H9 (cell line): ENCODE results near the gene COL4A1. TPM values are rescaled to one million over a fixed set of nuclear protein-coding genes. Genes with fewer than 3 reads are reported as not detected.

Experiments
- DNase-seq: peaks from one replicate; pipeline ENCODE4 v3.0.0-alpha.2; 2017
- H2AFZ ChIP-seq: one replicate; pipeline ENCODE4 v1.6.1; 2013; ENCODE audit warnings: mild to moderate bottlenecking, low read length, control low read depth, moderate library complexity
- H2AK5ac ChIP-seq: 2 replicates; pipeline ENCODE4 v1.6.1; 2013; ENCODE audit warnings: low read length, control low read depth, mixed read lengths; ENCODE audit not compliant: insufficient read length
- H2BK120ac ChIP-seq: one replicate; pipeline ENCODE4 v1.6.1; 2013; ENCODE audit warnings: low read depth, mild to moderate bottlenecking, low read length, control low read depth, inconsistent platforms; ENCODE audit not compliant: poor library complexity, severe bottlenecking
- H2BK12ac ChIP-seq: 2 replicates; pipeline ENCODE4 v1.6.1; 2013; ENCODE audit warnings: low read length, control low read depth, mixed read lengths, low read depth; ENCODE audit not compliant: insufficient read length
- H2BK15ac ChIP-seq: 2 replicates; pipeline ENCODE4 v1.6.1; 2013; ENCODE audit warnings: low read depth, low read length, control low read depth
- H2BK20ac ChIP-seq: one replicate; pipeline ENCODE4 v1.6.1; 2013; ENCODE audit warnings: low read depth, mild to moderate bottlenecking, low read length, control low read depth, inconsistent platforms; ENCODE audit not compliant: poor library complexity, severe bottlenecking
- H2BK5ac ChIP-seq: 2 replicates; pipeline ENCODE4 v1.6.1; 2013; ENCODE audit warnings: low read length, control low read depth, mixed read lengths; ENCODE audit not compliant: insufficient read length
- H3K14ac ChIP-seq: 2 replicates; pipeline ENCODE4 v1.6.1; 2013; ENCODE audit warnings: low read length, control low read depth; ENCODE audit not compliant: insufficient read depth
- H3K18ac ChIP-seq: 2 replicates; pipeline ENCODE4 v1.6.1; 2013; ENCODE audit warnings: low read depth, mild to moderate bottlenecking, mixed read lengths, low read length, control low read depth; ENCODE audit not compliant: insufficient read length
- H3K23ac ChIP-seq: 2 replicates; pipeline ENCODE4 v1.6.1; 2013; ENCODE audit warnings: low read length, control low read depth, mixed read lengths, low read depth; ENCODE audit not compliant: insufficient read length
- H3K23me2 ChIP-seq: 2 replicates; pipeline ENCODE4 v1.6.1; 2013; ENCODE audit warnings: low read depth, mild to moderate bottlenecking, mixed read lengths, low read length, control low read depth; ENCODE audit not compliant: insufficient read length, poor library complexity, severe bottlenecking
- H3K27ac ChIP-seq: 2 replicates; pipeline ENCODE4 v1.5.1; 2013; ENCODE audit warnings: low read length, control low read depth, mixed read lengths, low read depth; ENCODE audit not compliant: insufficient read length
- H3K27me3 ChIP-seq: 2 replicates; pipeline ENCODE4 v1.6.1; 2013; ENCODE audit warnings: low read length, control low read depth, inconsistent platforms; ENCODE audit not compliant: insufficient read depth
- H3K4ac ChIP-seq: 2 replicates; pipeline ENCODE4 v1.6.1; 2013; ENCODE audit warnings: low read depth, mild to moderate bottlenecking, control low read depth, inconsistent platforms, low read length, moderate library complexity
- H3K4me1 ChIP-seq: 2 replicates; pipeline ENCODE4 v1.6.1; 2013; ENCODE audit warnings: low read length, control low read depth, inconsistent platforms; ENCODE audit not compliant: insufficient read depth
- H3K4me2 ChIP-seq: 2 replicates; pipeline ENCODE4 v1.6.1; 2013; ENCODE audit warnings: low read length, control low read depth, mixed read lengths; ENCODE audit not compliant: insufficient read length, insufficient read depth
- H3K56ac ChIP-seq: 2 replicates; pipeline ENCODE4 v1.6.1; 2013; ENCODE audit warnings: low read depth, mild to moderate bottlenecking, mixed read lengths, low read length, control low read depth; ENCODE audit not compliant: insufficient read length
- H3K79me1 ChIP-seq: 2 replicates; pipeline ENCODE4 v1.6.1; 2013; ENCODE audit warnings: low read depth, mild to moderate bottlenecking, moderate library complexity, low read length, control low read depth, inconsistent platforms; ENCODE audit not compliant: insufficient read depth, poor library complexity, severe bottlenecking
- H3K79me2 ChIP-seq: 2 replicates; pipeline ENCODE4 v1.6.1; 2013; ENCODE audit warnings: low read length, control low read depth, inconsistent platforms; ENCODE audit not compliant: insufficient read depth
- H3K9ac ChIP-seq: 2 replicates; pipeline ENCODE4 v1.6.1; 2013; ENCODE audit warnings: low read length, control low read depth, mixed read lengths; ENCODE audit not compliant: insufficient read length; ENCODE audit errors: extremely low read depth
- H3K9me3 ChIP-seq: one replicate; pipeline ENCODE4 v1.6.1; 2013; ENCODE audit warnings: low read depth, low read length, inconsistent platforms; ENCODE audit not compliant: control insufficient read depth
- H3T11ph ChIP-seq: one replicate; pipeline ENCODE4 v1.6.1; 2013; ENCODE audit warnings: mild to moderate bottlenecking, low read length, control low read depth, inconsistent platforms
- H4K20me1 ChIP-seq: one replicate; pipeline ENCODE4 v1.6.1; 2013; ENCODE audit not compliant: control insufficient read depth, insufficient read length, insufficient read depth
- H4K5ac ChIP-seq: 2 replicates; pipeline ENCODE4 v1.6.1; 2013; ENCODE audit warnings: low read depth, mild to moderate bottlenecking, mixed read lengths, low read length, control low read depth; ENCODE audit not compliant: insufficient read length
- H4K8ac ChIP-seq: replicated peaks from 2 replicates; pipeline ENCODE4 v1.6.1; 2013; ENCODE audit warnings: low read length, control low read depth, mixed read lengths, low read depth; ENCODE audit not compliant: insufficient read length
- H4K91ac ChIP-seq: 2 replicates; pipeline ENCODE4 v1.6.1; 2013; ENCODE audit warnings: low read depth, mild to moderate bottlenecking, moderate library complexity, mixed read lengths, low read length, control low read depth; ENCODE audit not compliant: insufficient read length
- H3K27ac Mint-ChIP-seq, 3 experiments: 2 replicates in 2 of 3; 3 replicates in 1 of 3; pipeline ENCODE4 v1.8.0; 2020 to 2021; ENCODE audit warnings: mixed read lengths in 3 of 3, mild to moderate bottlenecking in 1 of 3, moderate library complexity in 1 of 3
- H3K27me3 Mint-ChIP-seq: 2 replicates; pipeline ENCODE4 v1.8.0; 2021; ENCODE audit warnings: low read depth, mild to moderate bottlenecking, moderate library complexity, mixed read lengths
- H3K36me3 Mint-ChIP-seq, 3 experiments: 2 replicates in 2 of 3; 3 replicates in 1 of 3; pipeline ENCODE4 v1.8.0; 2020 to 2021; ENCODE audit warnings: low read depth in 3 of 3, mixed read lengths in 3 of 3; ENCODE audit not compliant: insufficient read depth in 1 of 3
- H3K4me1 Mint-ChIP-seq, 2 experiments: 2 replicates each; pipeline ENCODE4 v1.8.0; 2020; ENCODE audit warnings: mixed read lengths in 2 of 2
- H3K4me3 Mint-ChIP-seq, 2 experiments: 2 replicates in 1 of 2; 3 replicates in 1 of 2; pipeline ENCODE4 v1.8.0; 2020 to 2021; ENCODE audit warnings: mild to moderate bottlenecking in 2 of 2, mixed read lengths in 2 of 2, moderate library complexity in 1 of 2
- H3K9me3 Mint-ChIP-seq, 2 experiments: 2 replicates in 1 of 2; 3 replicates in 1 of 2; pipeline ENCODE4 v1.8.0; 2020; ENCODE audit warnings: mild to moderate bottlenecking in 2 of 2, mixed read lengths in 2 of 2, moderate library complexity in 1 of 2
- WGBS: extraction: QIAGEN DNeasy Blood & Tissue Kit; methylation state at CpG from one replicate; pipeline ENCODE4 v1.1.7; 2013; ENCODE audit warnings: missing lambda C conversion rate, low lambda C conversion rate, mixed read lengths; ENCODE audit not compliant: insufficient read length; ENCODE audit errors: extremely low coverage; 5-methylcytosine and 5-hydroxymethylcytosine counted together
- total RNA-seq: library from RNA; stranded (reverse); gene quantifications from 2 replicates; pipeline ENCODE4 v1.2.1, GENCODE V29; 2021
- TF ChIP-seq, protein P1 (sequence below): fragments of 200-600 bp; sonication (generic); conservative IDR thresholded peaks from 3 replicates; pipeline ENCODE4 v1.8.0; 2021; ENCODE audit warnings: antibody characterized with exemption, mild to moderate bottlenecking

COL4A1 gene
- total RNA-seq, 1 experiment from 2014 or later, result 73.1 TPM

DNA sequence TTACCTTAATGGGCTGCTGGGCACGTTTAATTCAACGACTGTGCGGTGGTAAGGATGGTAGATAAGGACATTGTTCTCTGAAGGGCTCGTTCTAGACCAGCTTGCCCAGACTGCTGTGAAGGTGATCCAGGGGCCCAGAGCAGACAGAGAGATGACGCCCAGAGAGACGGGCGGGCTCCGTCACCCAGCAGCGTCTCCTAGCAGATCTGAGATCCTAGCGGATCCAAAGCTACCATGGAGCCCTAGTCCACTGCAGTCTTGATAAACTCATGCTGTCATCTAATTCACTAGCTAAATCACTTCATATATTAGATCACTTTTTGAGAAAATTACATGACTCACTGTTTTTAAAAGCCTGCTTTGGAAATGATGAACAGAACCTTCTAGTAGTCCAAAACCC is 21.6 kb upstream of the COL4A1 start:
- no CpG with 5 or more reads among the region's 10 CpGs for WGBS
- Mint-ChIP-seq H3K27ac (no peak overlapping the region), H3K4me1 (peaks cover 51 to 61% of the 10 kb centered on the region in 2 experiments), H3K9me3 (no peaks in the 10 kb centered on the region), H3K27me3 (no peaks in the 10 kb centered on the region), H3K36me3 (peaks cover 0 to 7% (median 0%) of the 10 kb centered on the region in 3 experiments; a peak in 4 of 7 replicates), H3K4me3 (no peak overlapping the region)
- H3K14ac ChIP-seq, result no peak overlapping the region
- no peak overlapping the region for H4K8ac ChIP-seq
- no peaks in the 10 kb centered on the region; the same call in 1 of the 2 replicates for H3K79me2 ChIP-seq
- H4K5ac ChIP-seq, result no peak overlapping the region
- no peak overlapping the region for H3K4me2 ChIP-seq
- no peak overlapping the region for H2AFZ ChIP-seq
- no peaks in the 10 kb centered on the region for H3K23me2 ChIP-seq
- no peak overlapping the region for H3T11ph ChIP-seq
- H2BK20ac ChIP-seq, result no peak overlapping the region
- no peak overlapping the region for H3K56ac ChIP-seq
- no peak overlapping the region for H4K91ac ChIP-seq
- no peak overlapping the region for H2BK12ac ChIP-seq
- DNase-seq, result no peak
- no peaks in the 10 kb centered on the region for H3K79me1 ChIP-seq
- H2BK5ac ChIP-seq, result no peak overlapping the region
- no peak overlapping the region for H2AK5ac ChIP-seq
- H3K27me3 ChIP-seq, result no peaks in the 10 kb centered on the region
- TF ChIP-seq, protein P1, sequence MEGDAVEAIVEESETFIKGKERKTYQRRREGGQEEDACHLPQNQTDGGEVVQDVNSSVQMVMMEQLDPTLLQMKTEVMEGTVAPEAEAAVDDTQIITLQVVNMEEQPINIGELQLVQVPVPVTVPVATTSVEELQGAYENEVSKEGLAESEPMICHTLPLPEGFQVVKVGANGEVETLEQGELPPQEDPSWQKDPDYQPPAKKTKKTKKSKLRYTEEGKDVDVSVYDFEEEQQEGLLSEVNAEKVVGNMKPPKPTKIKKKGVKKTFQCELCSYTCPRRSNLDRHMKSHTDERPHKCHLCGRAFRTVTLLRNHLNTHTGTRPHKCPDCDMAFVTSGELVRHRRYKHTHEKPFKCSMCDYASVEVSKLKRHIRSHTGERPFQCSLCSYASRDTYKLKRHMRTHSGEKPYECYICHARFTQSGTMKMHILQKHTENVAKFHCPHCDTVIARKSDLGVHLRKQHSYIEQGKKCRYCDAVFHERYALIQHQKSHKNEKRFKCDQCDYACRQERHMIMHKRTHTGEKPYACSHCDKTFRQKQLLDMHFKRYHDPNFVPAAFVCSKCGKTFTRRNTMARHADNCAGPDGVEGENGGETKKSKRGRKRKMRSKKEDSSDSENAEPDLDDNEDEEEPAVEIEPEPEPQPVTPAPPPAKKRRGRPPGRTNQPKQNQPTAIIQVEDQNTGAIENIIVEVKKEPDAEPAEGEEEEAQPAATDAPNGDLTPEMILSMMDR, result no peak
- no peak overlapping the region for H2BK120ac ChIP-seq
- H2BK15ac ChIP-seq, result no peak overlapping the region
- H4K20me1 ChIP-seq, result no peaks in the 10 kb centered on the region
- H3K4me1 ChIP-seq, result no peaks in the 10 kb centered on the region; the same call in 1 of the 2 replicates
- no peak overlapping the region for H3K9ac ChIP-seq
- H3K23ac ChIP-seq, result no peak overlapping the region
- no peak overlapping the region for H3K4ac ChIP-seq
- no peak overlapping the region for H3K18ac ChIP-seq
- no peaks in the 10 kb centered on the region for H3K9me3 ChIP-seq
- no peak overlapping the region for H3K27ac ChIP-seq
